HEK293 (cell line): ENCODE results near the gene P2RY11.

Experiments
- EGR2 ChIP-seq: fragments of 450-650 bp; formaldehyde crosslinking; IDR thresholded peaks from 2 replicates; pipeline ENCODE4 v1.5.1; 2016; ENCODE audit warnings: low read depth, missing biosample characterization, missing genetic modification characterization
- FEZF1 ChIP-seq: fragments of 450-650 bp; formaldehyde crosslinking; IDR thresholded peaks from 2 replicates; pipeline ENCODE4 v1.5.1; 2016; ENCODE audit warnings: missing biosample characterization, missing genetic modification characterization
- OVOL3 ChIP-seq: fragments of 450-650 bp; formaldehyde crosslinking; IDR thresholded peaks from 2 replicates; pipeline ENCODE4 v1.5.1; 2016; ENCODE audit warnings: missing biosample characterization, missing genetic modification characterization
- SALL2 ChIP-seq: fragments of 450-650 bp; formaldehyde crosslinking; IDR thresholded peaks from 2 replicates; pipeline ENCODE4 v1.5.0; 2017; ENCODE audit warnings: missing biosample characterization, mild to moderate bottlenecking, missing genetic modification characterization, borderline replicate concordance
- TSHZ1 ChIP-seq: fragments of 450-650 bp; formaldehyde crosslinking; IDR thresholded peaks from 2 replicates; pipeline ENCODE4 v1.5.1; 2016; ENCODE audit warnings: missing biosample characterization, missing genetic modification characterization, borderline replicate concordance
- WT1 ChIP-seq: fragments of 450-650 bp; formaldehyde crosslinking; IDR thresholded peaks from 2 replicates; pipeline ENCODE4 v1.5.1; 2016; ENCODE audit warnings: missing biosample characterization, missing genetic modification characterization
- ZEB2 ChIP-seq: fragments of 450-650 bp; formaldehyde crosslinking; IDR thresholded peaks from 2 replicates; pipeline ENCODE4 v1.5.1; 2016; ENCODE audit warnings: missing biosample characterization, missing genetic modification characterization
- ZIC2 ChIP-seq: fragments of 450-650 bp; formaldehyde crosslinking; IDR thresholded peaks from 2 replicates; pipeline ENCODE4 v1.5.1; 2016; ENCODE audit warnings: missing biosample characterization, missing genetic modification characterization
- ZNF114 ChIP-seq: fragments of 450-650 bp; formaldehyde crosslinking; IDR thresholded peaks from 2 replicates; pipeline ENCODE4 v1.5.0; 2017; ENCODE audit warnings: missing biosample characterization, missing genetic modification characterization
- ZNF146 ChIP-seq: fragments of 450-650 bp; formaldehyde crosslinking; IDR thresholded peaks from 2 replicates; pipeline ENCODE4 v1.5.1; 2016; ENCODE audit warnings: missing biosample characterization, missing genetic modification characterization
- ZNF155 ChIP-seq: fragments of 450-650 bp; formaldehyde crosslinking; IDR thresholded peaks from 2 replicates; pipeline ENCODE4 v1.5.1; 2016; ENCODE audit warnings: missing biosample characterization, missing genetic modification characterization
- ZNF175 ChIP-seq: fragments of 450-650 bp; formaldehyde crosslinking; IDR thresholded peaks from 2 replicates; pipeline ENCODE4 v1.5.1; 2016; ENCODE audit warnings: missing biosample characterization, missing genetic modification characterization
- ZNF23 ChIP-seq: fragments of 450-650 bp; formaldehyde crosslinking; IDR thresholded peaks from 2 replicates; pipeline ENCODE4 v1.5.1; 2016; ENCODE audit warnings: missing biosample characterization, missing genetic modification characterization, borderline replicate concordance
- ZNF280D ChIP-seq: fragments of 450-650 bp; formaldehyde crosslinking; IDR thresholded peaks from 2 replicates; pipeline ENCODE4 v1.5.1; 2016; ENCODE audit warnings: missing biosample characterization, missing genetic modification characterization
- ZNF426 ChIP-seq: fragments of 450-650 bp; formaldehyde crosslinking; IDR thresholded peaks from 2 replicates; pipeline ENCODE4 v1.5.1; 2017; ENCODE audit warnings: missing biosample characterization, missing genetic modification characterization, mild to moderate bottlenecking, inconsistent platforms, moderate library complexity
- ZNF449 ChIP-seq: fragments of 450-650 bp; formaldehyde crosslinking; IDR thresholded peaks from 2 replicates; pipeline ENCODE4 v1.5.1; 2017; ENCODE audit warnings: missing biosample characterization, mild to moderate bottlenecking, missing genetic modification characterization, moderate library complexity
- ZNF521 ChIP-seq: fragments of 450-650 bp; formaldehyde crosslinking; IDR thresholded peaks from 2 replicates; pipeline ENCODE4 v1.5.1; 2017; ENCODE audit warnings: missing biosample characterization, mild to moderate bottlenecking, missing genetic modification characterization
- ZNF585B ChIP-seq: fragments of 450-650 bp; formaldehyde crosslinking; IDR thresholded peaks from 2 replicates; pipeline ENCODE4 v1.5.1; 2016; ENCODE audit warnings: missing biosample characterization, missing genetic modification characterization
- ZNF626 ChIP-seq: fragments of 450-650 bp; sonication (Bioruptor Pico); formaldehyde crosslinking; IDR thresholded peaks from 2 replicates; pipeline ENCODE4 v1.5.1; 2018; ENCODE audit warnings: missing biosample characterization, missing genetic modification characterization, inconsistent platforms
- ZNF654 ChIP-seq: fragments of 450-650 bp; formaldehyde crosslinking; IDR thresholded peaks from 2 replicates; pipeline ENCODE4 v1.5.1; 2016; ENCODE audit warnings: low read depth, missing biosample characterization, missing genetic modification characterization
- ZNF76 ChIP-seq: fragments of 450-650 bp; formaldehyde crosslinking; IDR thresholded peaks from 2 replicates; pipeline ENCODE4; 2016; ENCODE audit warnings: low read depth, missing biosample characterization, missing genetic modification characterization, borderline replicate concordance
- ZNF792 ChIP-seq: fragments of 450-650 bp; formaldehyde crosslinking; IDR thresholded peaks from 2 replicates; pipeline ENCODE4 v1.5.1; 2016; ENCODE audit warnings: missing biosample characterization, missing genetic modification characterization
- ZXDB ChIP-seq: fragments of 450-650 bp; formaldehyde crosslinking; IDR thresholded peaks from 2 replicates; pipeline ENCODE4 v1.5.1; 2016; ENCODE audit warnings: missing biosample characterization, missing genetic modification characterization

Gene P2RY11

GRCh38 chr19:10106100-10106936, 5.2 kb upstream of the P2RY11 start, which contains the start of gene PPAN (continued):
- TF ChIP-seq ZNF449 (tag by site-specific recombination) (no peak), ZNF792 (peak; percentile 52; the same call in 1 of the 2 replicates), ZNF23 (tag by site-specific recombination) (no peak), WT1 (tag by site-specific recombination) (no peak), ZNF76 (tag by site-specific recombination) (peak; percentile 80; the same call in 1 of the 2 replicates), ZNF585B (no peak), ZXDB (tag by site-specific recombination) (peak; percentile 86), ZNF114 (tag by site-specific recombination) (no peak), ZNF426 (tag by site-specific recombination) (no peak), ZNF155 (tag by site-specific recombination) (no peak), SALL2 (tag by site-specific recombination) (no peak), EGR2 (tag by site-specific recombination) (no peak), ZNF146 (no peak), ZNF175 (tag by site-specific recombination) (no peak), ZIC2 (tag by site-specific recombination) (peak; percentile 73), FEZF1 (no peak), ZEB2 (no peak), ZNF626 (tag by site-specific recombination) (no peak), ZNF654 (tag by site-specific recombination) (no peak), OVOL3 (no peak), TSHZ1 (no peak), ZNF521 (tag by site-specific recombination) (no peak), ZNF280D (tag by site-specific recombination) (no peak)
